ENCODE data around the gene BHMT2.
A peak's percentile ranks its signal among the peaks of the same experiment; 100 is the strongest.

The BHMT2 gene, protein sequence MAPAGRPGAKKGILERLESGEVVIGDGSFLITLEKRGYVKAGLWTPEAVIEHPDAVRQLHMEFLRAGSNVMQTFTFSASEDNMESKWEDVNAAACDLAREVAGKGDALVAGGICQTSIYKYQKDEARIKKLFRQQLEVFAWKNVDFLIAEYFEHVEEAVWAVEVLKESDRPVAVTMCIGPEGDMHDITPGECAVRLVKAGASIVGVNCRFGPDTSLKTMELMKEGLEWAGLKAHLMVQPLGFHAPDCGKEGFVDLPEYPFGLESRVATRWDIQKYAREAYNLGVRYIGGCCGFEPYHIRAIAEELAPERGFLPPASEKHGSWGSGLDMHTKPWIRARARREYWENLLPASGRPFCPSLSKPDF

DNA sequence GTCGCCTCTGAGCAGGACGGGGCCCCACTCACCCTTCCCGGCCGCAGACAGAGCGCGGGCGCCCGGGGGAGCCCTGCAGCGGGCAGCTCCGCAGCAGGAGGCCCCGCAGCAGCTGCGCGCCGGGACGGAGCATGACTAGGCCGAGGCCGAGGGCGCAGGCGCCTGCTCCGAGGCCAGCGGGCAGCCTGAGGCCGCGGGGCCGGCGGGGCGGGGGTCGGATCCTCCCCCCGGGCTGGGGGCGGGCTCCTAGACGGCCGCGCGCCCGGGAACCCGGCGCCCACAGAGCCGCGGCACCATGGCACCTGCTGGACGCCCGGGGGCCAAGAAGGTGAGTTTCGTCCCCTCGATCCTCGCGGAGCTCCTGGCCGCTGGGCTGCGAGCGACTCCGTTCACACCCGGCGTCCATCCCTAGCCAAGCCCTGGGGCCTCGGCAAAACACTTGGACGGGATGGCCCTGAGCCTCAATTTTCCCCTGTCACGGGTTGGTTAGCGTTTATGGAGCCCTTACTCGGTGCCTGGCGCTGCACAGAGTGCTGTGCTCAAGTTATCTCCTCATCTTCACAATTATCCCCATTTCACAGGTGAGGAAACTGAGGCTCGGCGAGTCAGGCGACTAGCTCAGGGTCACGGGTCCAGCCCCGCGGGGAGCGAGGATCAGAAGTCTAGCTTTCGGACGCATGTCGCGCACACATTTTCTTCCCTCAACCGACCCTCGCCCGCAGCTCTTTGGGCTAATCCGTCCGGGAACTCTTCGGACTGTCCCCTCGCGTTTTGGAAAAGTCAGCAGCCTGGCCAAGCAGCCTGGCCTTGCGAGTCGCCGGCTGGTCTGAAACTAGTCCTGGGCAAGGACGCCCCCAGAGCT, at the start of gene BHMT2, which contains the start of gene DMGDH:
TSS of gene BHMT2 (plus strand) at position 280 of the 862 bp plus-strand sequence. CDS start at position 296, 16 bp downstream.
TSS of gene DMGDH (minus strand) at position 187 of the 862 bp plus-strand sequence. CDS start at position 133, 54 bp downstream.
- DNase-seq: no peak

GRCh38 chr5:79020861-79021561, 48.6 kb upstream of the BHMT2 start:
- DNase-seq: peak; percentile 40 to 56

DNA sequence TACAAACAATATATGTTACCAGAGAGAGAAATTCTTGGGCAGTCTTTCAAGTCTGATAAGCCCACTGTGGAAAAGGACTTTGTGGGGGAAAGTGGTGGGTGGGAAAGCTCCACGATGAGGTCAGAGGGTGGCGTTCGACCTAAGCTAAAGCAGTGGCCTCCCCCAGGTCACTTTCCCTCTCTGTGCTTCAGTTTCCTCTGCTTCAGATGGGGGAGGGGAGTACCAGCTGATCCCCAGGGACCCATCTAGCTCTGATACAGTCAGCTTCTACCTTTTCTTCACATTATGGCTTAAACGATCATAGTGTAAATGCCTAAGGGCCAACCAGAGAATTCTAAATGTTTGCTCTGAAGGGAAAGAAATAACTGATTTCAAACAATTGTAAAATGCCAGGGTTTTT, 47.8 kb upstream of the BHMT2 start:
- no peak for DNase-seq

- DNase-seq: no peak
Observed at GRCh38 chr5:79022771-79023170, 46.8 kb upstream of the BHMT2 start.

DNA sequence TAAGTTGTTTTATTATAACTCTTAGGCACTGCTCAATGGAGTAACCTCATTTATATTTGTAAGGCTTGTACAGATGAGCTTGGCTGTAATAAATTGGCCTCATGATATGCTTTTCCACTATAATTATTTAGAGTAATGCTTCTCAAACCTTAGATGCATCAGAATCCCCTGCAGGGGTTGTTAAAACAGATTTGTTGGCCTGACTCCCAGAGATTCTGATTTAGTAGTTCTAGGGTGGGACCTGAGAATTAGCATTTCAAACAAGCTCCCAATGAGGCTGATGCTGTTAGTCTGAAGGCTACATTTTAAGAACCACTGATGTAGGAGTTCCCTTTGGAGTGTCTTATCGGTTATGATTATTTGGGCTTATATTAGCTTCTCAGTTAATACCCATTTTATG, 46.2 kb upstream of the BHMT2 start:
- no peak for DNase-seq

DNA sequence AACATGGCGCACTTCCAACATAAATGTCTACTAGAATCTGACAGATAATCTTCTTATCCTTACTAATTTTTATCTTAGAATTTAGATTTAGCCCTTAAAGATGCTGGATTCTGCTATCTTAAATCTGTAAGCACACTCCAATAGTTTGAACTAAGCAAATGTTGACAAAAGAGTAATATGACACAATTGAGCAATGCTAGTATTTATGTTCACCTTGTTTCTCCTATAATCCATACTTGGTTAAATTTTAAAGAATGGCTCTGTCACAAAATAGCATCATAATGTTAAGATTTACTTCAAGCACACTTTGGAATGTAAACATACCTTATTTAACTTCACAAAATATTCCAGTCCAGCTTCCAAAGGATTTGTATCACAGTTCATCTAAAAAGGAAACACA, 45.6 kb upstream of the BHMT2 start:
- DNase-seq: no peak

DNA sequence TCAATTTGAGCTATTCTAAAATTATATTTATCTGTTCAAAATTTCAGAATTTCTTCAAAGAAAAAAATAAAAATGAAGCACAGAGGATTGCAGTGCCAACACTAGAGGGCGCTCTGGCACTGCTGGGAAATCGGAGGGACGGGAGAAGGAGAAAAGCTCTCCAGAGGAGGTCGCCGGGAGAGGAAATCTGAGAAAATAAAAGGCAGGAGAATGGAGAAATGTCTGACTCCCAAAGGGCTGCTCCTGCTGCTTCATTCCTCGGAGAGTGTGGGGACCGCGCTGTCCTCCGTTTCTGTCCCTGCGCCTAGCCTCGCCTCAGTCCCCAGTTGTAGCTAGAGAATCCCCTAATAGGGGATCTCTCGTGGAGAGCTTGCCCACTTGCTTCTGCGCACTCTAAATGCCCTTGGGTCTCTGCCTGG, 44.5 kb upstream of the BHMT2 start:
- peak; percentile 57 to 82 for DNase-seq

GRCh38 chr5:79030663-79031484, 38.7 kb upstream of the BHMT2 start:
- DNase-seq: no peak

DNA sequence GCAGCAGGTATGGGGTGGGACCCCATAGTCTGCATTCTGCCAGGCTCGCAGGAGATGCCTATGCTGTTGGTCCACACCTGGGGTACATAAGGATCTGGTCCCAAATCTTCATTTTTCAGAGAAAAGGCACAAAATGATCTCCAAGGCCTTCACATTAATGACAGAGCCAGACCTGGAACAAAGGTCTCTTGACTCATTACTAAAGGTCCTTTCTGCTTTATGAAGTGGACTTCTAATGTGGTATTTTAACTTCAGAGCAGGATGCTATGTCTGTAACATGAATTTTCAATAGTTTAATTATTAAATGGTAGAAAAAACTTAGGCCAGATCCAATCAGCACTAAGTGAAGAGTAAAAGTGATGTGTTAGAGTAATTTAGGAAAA, 38.1 kb upstream of the BHMT2 start:
- no peak for DNase-seq

DNA sequence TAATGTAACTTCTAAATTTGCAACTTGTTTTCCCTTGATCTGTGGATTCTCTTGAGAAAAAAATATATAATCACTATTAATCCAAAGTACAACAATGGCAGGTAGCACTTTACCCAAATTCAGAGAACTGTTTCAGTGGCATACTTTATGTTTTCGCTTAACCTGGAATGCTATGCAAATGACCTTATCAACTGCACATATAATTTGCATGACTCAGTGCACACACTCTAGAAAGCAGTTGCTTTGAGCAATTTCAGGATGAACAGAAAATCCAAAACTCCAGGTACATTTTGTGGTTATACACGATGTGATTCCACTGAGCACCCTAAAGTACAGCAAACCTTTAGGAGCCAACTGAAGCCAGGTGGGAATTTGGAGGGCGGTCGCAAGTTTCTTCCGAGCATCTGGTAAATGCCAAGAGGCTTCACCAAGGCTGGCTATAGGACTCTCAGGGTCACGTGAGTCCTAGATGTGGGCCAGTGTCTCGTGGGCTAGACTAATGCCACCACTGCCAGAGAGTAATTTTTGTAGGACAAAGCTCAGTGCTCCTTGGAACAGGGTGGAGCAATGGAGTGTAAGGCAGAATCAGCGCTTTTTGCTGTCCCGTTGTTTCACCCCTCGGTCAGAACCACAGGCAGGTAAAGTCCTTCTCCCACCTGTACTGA, 37.4 kb upstream of the BHMT2 start:
- DNase-seq: no peak

DNA sequence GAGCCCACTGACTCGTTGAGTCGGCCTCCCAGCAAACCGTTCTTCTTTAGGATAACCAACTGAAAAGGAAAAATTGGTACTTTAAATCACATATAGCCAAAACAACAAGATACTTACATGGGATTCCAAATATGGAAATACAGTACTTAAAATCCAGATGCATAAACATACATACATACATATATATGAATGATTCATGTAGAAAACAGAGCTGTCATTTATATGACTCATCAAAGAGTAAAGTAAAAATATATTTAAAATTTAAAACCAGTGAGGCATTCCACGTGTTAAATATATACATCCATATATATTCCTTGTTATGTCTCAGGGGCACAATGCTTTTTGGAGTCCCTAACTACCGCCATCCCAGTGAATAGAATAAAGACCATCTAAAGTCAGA, 36.8 kb upstream of the BHMT2 start:
- DNase-seq: no peak

DNA sequence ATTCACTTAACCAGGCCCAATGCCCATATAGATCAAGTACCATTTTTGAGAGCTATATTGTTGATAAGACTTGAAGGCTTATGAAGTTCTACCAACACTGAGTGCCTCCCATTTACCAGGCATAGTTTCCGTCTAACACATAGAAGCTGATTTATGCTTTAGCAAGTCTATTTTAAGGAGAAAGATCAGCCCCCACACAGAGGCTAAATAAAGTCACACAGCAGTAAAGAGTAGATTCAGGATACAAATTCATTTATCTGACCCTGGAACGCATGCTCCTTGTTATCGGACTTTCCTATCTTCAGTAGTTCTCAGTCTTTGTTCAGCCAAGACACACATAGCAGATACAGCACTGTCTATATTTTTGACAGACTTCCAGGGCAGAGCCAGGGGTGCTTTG, 34.3 kb upstream of the BHMT2 start:
- no peak for DNase-seq

- no peak for DNase-seq
Observed at GRCh38 chr5:79036769-79037168, 32.8 kb upstream of the BHMT2 start.

- no peak for DNase-seq
Observed at GRCh38 chr5:79042188-79042587, 27.4 kb upstream of the BHMT2 start.

GRCh38 chr5:79047199-79047598, 22.4 kb upstream of the BHMT2 start:
- DNase-seq: no peak

DNA sequence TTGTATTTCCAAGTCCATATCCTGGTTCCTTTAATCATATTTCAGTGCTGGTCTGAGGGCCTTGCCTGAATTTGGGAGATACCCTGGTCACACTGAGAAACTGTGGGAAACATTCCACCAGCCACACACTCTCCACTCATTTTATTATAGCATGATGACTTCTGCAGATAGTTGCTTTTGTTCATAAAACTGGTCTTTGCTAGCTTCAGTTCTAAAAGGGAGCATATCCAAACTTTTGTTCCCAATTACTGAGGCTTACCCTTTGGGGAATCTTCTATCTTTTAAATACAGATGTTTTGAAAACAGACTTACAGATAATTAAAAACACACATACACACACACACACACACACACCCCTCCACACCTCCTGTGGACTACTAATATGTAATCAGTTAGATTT, 21.1 kb upstream of the BHMT2 start:
- DNase-seq: no peak

GRCh38 chr5:79050498-79050897, 19.1 kb upstream of the BHMT2 start:
- DNase-seq: no peak

- DNase-seq: no peak
Observed at GRCh38 chr5:79053321-79053720, 16.2 kb upstream of the BHMT2 start.

DNA sequence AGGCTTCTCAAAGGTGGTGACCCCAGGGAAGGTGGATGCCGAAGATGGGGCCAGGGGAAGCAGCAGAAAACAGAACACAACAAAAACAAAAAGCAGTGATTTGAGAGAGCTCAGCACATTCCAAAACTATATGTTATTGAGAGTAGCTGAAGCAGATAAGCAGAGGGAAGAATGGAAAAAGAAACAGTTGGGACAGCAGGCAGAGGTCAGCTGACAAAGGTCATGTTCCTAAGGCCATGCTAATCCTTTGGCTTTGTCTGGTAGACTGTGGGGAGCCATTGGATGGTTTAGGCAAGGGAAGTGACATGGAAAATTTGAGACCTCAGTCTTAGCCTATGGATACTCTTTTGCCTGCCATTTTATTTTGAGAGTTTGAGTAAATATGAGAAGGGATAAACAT, 14.6 kb upstream of the BHMT2 start:
- no peak for DNase-seq

GRCh38 chr5:79056847-79057246, 12.7 kb upstream of the BHMT2 start:
- DNase-seq: no peak

DNA sequence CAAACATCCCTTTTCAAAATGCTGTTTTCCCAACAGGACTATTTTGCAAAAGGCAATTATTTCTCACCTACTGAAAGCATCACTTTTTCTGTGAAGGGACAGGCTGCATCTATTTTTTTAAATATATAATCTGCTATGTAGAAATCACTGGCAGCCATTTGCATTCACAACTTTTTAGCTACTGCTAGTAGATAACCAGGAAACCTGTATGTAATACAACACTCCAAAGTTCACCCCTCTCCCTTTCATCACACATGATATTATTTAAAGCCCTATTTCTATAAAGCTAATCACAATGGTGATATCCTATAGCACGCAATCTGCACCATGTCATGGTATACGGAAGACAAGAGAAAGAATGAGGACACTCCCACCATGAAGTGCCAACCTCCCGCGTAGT, 9.9 kb upstream of the BHMT2 start:
- DNase-seq: no peak

- DNase-seq: no peak
Observed at GRCh38 chr5:79062436-79062835, 7.1 kb upstream of the BHMT2 start.

All from hippocampal formation (tissue), 2 donors.